ENCODE measurements around the gene TPPP2. TPM values are rescaled to one million over a fixed set of nuclear protein-coding genes. Genes with fewer than 3 reads are reported as not detected.

The TPPP2 gene
- total RNA-seq, 1 experiment from 2014 or later: not detected

DNA sequence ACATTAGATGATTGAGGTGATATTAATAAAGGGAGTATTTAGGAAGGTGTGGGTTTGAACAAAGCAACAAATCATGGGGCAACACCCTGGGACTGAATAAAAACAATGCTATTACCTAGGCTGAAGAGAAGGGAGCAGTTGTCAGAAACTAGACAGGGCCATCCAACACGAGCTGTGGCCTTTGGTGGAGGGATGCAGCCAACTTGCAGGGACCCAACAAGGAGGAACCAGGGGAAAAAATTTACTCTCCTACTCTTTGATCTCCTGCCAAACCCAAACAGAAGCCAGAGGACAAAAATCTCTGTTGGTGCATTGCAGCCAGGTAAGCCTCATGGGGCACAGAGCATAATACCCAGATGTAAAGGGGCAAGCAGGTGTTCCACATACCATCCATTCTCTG lies 18.9 kb upstream of the TPPP2 start:
- in situ Hi-C loops (cut with HindIII; ENCODE audit: low pct_unique_long_range_greater_than_20kb, low sequenced_read_pairs): no loop called here
- no peak for DNase-seq (ENCODE audit: low read depth, low spot score)

DNA sequence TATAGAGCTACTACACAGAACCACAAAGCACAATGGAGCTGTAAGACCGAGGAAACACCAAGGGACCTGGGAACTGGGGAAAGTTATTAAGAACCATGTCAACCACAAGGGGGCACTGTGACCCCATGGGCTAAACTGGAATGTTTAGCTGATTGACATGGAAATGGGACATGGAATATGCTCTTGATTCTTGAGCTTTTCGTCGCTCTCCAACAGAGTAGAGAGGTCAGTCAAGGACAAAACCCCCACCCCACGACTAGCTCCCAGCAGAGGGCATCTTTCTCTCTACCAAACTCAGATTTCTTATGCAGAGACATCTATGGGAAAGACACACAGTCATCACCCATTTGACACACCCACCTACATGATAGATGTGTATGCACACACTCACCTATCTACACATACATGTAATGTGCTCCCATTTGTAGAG lies 15.2 kb upstream of the TPPP2 start:
- in situ Hi-C loops (cut with HindIII; ENCODE audit: low pct_unique_long_range_greater_than_20kb, low sequenced_read_pairs): no loop called here
- DNase-seq (ENCODE audit: low read depth, low spot score): peak; percentile 91

DNA sequence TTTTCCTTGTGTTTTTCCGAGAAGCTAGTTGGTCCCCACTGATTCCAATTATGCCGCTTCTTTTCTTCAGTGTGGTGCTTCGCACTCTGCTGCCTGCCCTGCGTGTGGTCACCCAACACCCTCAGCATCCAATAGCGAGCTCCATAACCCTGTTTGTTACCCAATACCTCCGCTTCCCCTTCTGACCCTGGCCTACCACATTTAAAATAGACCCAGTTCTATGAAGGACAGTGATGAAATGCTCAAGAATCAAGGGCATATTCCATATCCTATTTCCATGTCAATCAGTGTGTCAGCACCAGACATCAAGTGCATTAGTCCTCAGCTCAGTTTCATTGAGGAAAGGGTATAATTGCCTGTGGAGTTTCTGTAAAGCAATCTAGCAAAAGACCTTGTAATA lies 14.7 kb upstream of the TPPP2 start:
- in situ Hi-C loops (cut with HindIII; ENCODE audit: low pct_unique_long_range_greater_than_20kb, low sequenced_read_pairs): no loop called here

DNA sequence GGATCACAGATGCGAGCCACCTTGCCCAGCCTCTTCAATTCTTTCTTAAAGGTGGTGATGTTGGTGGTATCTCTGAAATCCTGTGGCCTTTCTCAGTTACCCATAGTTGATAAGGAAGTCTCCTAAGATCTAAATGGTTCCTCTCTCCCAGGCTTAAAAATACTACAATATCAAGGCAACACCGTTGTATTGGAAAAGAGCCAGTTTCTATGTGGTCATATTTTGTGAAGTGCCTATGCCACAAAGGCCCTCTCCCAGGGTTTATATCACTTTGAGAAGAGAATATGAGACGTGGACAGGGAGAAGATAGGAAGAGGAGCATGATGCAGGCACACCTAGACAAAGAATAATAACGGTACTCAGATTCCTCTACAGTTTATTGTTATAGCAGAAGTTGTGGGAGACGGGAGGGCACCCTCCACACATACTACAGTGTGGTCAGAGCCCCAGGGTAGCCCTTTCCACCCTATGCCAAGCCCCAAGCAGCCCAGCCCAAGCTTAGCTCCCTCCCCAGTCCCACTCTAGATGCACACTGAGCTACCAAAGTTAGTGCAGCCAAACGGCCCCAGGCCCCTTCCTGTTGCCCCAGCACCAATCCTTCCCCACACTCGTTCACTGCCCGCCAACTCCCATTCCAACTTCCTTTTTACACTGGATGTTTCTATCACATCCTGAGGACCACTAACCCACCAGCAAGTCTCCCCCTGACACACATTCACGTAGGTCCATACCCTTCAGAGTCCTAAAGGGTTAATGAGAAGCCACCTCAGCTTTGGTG lies 13.4 kb upstream of the TPPP2 start:
- in situ Hi-C loops (cut with HindIII; ENCODE audit: low pct_unique_long_range_greater_than_20kb, low sequenced_read_pairs): no loop called here
- no peak for DNase-seq (ENCODE audit: low read depth, low spot score)

More for the DNA sequence above, 14.7 kb upstream of the TPPP2 start:
- DNase-seq (ENCODE audit: low read depth, low spot score): no peak

DNA sequence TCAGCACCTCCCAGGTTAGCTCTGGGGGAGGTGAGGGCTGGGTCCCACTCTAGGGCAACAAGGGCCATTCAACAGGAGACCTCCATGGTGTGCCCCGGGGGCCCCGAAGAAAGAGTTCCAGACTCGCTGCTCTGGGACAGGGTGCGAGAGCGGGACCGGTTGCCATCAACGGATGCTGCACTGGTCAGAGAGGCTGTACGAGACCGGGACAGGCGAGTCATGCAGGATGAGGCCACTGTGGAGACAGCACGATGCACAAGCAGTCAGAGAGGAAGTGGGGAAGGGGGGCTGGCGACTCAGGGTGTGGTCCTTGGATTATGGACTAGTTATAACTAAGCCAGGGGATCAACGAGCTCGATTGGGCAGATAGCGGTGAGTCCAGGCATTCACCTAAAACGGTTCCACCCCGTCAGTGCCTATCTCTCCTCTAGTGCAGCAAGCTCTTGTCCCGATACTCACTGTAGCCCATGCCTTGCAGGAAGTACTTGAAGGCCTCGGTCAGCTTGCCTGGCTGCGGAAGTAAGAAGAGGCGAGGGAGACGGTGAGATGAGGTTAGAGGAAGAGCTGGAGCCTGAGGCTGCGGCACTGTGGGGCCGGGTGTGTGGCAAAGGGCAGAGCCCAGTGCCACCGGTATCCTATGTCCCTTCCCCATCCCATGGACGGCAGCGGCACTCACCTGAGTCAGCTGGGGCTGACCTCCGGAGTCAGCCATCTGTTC lies 12.3 kb upstream of the TPPP2 start:
- in situ Hi-C loops (cut with HindIII; ENCODE audit: low pct_unique_long_range_greater_than_20kb, low sequenced_read_pairs): no loop called here
- no peak for DNase-seq (ENCODE audit: low read depth, low spot score)

DNA sequence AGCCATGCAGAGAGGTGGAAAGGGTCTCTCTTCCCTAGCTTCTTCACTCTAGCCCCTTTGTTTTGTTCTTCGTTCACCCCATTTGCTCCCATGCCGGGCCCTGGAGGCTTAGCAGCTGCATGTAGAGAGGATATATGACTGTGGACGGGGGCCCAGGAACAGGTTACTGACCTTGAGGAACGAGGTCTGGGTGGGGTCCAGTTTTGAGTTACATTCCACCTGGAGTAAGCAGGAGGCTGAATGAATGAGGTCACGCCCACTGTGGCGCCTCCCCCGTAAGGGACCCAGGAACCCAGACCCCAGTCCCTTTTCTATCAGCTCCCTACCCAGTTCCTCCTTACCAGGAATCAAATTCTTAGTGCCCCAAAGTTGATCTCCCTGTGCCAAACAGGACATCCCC lies 11.7 kb upstream of the TPPP2 start:
- in situ Hi-C loops (cut with HindIII; ENCODE audit: low pct_unique_long_range_greater_than_20kb, low sequenced_read_pairs): no loop called here
- DNase-seq (ENCODE audit: low read depth, low spot score): no peak

DNA sequence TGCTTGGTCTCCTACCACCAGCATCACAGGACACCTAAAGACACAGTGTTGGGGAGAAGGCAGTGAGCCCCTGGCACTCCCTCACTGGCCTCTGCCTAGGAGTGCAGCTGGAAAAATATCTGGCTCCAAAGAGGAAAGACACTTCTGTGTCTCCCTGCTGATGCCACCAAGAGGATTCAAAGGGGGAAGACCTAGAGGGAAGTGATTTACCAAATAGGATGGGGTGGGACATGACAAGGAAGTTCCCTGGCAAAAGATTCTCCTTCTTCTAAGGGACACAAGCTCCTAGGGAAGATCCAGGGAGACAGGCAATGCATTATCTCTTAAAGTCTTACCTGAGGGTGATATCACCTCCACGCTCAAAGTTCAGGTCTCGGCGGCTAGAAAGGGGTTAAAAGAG lies 11.2 kb upstream of the TPPP2 start:
- in situ Hi-C loops (cut with HindIII; ENCODE audit: low pct_unique_long_range_greater_than_20kb, low sequenced_read_pairs): no loop called here
- no peak for DNase-seq (ENCODE audit: low read depth, low spot score)

DNA sequence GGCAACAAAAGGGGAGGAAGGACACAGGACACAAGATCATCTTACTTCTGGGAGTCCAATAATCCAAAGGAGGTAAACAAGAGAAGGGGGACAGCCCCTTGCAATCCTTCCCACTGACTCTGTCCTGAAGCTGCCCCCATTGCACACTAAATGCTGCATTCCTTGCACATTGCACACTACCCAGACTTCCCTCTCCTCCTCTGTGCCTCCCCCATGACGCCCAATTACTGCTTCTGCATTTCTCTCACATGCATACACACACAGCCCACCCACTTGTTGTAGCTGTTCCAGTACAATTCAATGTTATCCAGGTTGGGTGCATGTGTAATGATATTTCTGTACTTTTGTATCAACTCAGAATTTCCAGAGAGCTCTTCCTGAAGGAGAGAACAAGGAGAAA lies 10.7 kb upstream of the TPPP2 start:
- in situ Hi-C loops (cut with HindIII; ENCODE audit: low pct_unique_long_range_greater_than_20kb, low sequenced_read_pairs): no loop called here

DNA sequence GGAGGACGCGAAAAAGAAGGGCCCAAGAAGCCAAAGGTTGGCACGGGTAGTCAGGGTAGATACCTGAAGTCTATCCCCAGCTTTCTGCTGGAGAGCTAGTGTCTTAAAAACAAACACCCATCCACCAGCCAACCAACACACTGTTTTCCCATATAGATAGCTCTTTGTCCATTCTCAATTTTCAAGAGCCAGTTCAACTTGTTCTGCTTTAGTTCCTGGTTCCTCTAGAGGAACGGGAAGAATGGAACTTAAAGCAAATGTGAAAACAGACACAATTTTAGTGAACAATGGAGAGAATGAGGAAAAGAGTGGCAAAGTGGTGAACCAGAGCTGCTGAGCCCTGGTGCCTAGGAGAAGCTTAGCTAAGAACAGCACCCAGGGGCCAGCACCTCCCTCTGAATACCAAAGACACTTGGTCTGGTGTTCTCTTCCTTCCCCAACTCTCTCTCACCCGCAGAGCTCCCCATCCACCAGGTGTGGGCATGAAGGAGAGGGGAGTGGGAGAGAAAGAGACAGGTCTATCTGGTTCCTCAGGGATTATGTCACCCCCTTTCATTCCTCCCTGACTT lies 9.0 kb upstream of the TPPP2 start:
- DNase-seq (ENCODE audit: low read depth, low spot score): no peak
- in situ Hi-C loops (cut with HindIII; ENCODE audit: low pct_unique_long_range_greater_than_20kb, low sequenced_read_pairs): no loop called here

More for the DNA sequence above, 10.7 kb upstream of the TPPP2 start:
- DNase-seq (ENCODE audit: low read depth, low spot score): no peak

DNA sequence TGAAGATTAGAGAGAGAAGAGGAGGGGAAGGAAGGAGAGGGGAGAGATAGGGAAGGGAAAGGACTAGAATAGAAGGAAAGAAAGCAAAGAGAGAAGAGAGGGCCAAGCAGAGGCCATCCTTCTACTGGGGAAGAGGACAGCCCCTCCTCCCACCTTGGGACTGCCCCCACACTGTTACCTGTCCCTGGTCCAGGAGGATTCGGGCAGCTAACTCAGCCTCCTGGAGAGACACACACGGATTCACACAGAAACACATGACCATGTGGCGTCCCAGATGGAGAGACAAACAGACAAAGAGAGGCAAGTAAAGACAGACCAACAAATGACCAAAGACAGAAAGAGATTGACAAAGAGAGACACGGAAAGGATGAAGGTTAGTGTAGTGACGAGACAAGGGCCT lies 7.3 kb upstream of the TPPP2 start:
- DNase-seq (ENCODE audit: low read depth, low spot score): no peak
- in situ Hi-C loops (cut with HindIII; ENCODE audit: low pct_unique_long_range_greater_than_20kb, low sequenced_read_pairs): no loop called here

DNA sequence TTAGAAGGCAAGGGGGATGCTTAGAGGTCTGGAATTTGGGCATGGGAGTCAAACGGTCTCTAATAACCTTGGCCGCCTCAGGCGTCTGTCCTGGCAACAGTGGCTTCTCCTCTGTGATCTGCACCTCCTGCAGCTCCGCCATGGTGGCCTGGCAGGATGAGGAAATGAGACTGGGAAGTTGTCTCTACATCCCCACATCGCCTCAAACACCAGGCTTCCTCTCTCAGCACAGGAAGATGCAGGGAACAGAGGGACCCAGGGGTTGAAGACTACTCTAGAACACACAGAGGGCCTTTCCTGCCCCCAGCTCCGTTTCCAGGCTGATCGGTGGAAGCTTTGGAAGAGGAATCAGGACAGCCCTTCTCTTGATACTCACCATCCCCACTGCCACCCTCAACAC lies 6.8 kb upstream of the TPPP2 start:
- in situ Hi-C loops (cut with HindIII; ENCODE audit: low pct_unique_long_range_greater_than_20kb, low sequenced_read_pairs): no loop called here
- no peak for DNase-seq (ENCODE audit: low read depth, low spot score)

DNA sequence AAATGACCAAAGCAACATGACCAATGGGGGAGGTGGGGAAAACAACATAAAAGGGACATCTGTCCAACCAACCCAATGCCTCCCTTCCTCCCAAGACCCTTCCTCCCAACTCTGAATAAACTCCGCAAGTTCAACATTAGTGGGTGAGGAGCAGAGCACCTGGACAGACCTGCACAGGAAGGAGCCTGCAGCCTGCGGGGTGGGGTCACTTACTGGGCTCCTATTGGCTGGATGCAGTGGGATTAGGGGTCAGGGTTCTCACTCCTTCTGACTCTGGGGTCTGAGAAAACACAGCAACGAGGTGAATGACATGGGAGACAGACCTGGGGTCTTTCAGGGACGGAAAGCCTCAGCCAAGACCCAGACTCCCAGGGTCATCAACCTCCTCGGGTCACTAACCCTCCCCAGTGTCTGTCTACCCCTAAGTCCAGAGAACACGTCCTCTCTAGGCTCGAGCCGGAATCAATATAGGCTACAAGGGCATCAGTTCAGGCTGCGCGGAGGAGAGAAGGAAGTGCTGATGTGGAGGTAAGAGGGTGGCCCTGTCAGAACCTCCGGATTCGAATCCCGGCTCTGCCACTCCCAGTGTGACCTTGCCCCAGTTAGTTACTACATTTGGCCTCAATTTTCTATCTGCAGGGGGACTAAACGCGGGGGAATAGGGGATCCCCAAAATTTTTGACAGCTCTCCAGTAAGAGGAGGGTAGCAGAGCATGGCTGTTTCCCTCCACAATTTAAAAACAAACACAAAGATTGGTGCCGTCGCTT lies 6.0 kb upstream of the TPPP2 start:
- in situ Hi-C loops (cut with HindIII; ENCODE audit: low pct_unique_long_range_greater_than_20kb, low sequenced_read_pairs): no loop called here
- no peak for DNase-seq (ENCODE audit: low read depth, low spot score)

DNA sequence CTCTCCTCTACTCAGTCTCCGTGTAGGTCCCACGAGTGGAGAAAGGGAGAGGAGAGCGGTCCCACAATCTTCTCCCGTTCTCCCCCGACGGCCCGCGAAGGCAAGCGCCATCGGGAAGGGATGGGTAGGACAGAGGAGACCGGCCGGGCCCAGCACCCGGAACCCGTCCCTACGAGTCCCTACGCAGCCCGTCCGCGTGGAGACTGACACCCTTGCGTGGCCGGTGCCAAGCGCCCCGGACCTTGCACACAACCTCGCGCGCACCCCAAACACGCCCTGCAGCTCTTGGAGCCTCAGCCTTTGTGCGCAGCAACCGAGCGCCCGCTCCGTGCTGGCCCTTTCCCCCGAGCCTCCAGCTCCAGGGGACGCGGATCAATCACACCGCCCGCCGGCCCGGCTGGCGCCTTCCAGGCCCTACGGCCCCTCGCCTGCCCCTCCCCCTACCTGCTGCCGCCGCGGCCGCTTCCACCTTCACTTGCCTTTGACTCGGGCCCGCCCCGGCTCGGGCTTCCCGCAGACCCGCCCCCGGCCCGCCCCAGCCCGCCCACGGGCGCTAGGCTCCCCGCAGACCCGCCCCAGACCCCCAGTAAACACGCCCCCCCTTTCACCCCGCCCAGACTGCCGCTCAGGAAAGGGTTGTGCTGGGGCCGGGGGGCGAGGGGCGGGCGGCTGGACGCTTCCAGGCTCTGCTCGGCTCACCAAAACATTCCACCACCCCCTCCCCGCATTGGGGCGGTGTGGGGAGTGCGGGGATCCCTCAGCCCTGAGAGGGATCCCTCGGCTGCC lies 5.2 kb upstream of the TPPP2 start, which contains the start of gene NDRG2:
Gene NDRG2 (minus strand): TSS at position 477 of the 786 bp plus-strand sequence. CDS start 1,746 bp downstream, outside the sequence.
- in situ Hi-C loops (cut with HindIII; ENCODE audit: low pct_unique_long_range_greater_than_20kb, low sequenced_read_pairs): no loop called here
- peak; percentile 42 for DNase-seq (ENCODE audit: low read depth, low spot score)

DNA sequence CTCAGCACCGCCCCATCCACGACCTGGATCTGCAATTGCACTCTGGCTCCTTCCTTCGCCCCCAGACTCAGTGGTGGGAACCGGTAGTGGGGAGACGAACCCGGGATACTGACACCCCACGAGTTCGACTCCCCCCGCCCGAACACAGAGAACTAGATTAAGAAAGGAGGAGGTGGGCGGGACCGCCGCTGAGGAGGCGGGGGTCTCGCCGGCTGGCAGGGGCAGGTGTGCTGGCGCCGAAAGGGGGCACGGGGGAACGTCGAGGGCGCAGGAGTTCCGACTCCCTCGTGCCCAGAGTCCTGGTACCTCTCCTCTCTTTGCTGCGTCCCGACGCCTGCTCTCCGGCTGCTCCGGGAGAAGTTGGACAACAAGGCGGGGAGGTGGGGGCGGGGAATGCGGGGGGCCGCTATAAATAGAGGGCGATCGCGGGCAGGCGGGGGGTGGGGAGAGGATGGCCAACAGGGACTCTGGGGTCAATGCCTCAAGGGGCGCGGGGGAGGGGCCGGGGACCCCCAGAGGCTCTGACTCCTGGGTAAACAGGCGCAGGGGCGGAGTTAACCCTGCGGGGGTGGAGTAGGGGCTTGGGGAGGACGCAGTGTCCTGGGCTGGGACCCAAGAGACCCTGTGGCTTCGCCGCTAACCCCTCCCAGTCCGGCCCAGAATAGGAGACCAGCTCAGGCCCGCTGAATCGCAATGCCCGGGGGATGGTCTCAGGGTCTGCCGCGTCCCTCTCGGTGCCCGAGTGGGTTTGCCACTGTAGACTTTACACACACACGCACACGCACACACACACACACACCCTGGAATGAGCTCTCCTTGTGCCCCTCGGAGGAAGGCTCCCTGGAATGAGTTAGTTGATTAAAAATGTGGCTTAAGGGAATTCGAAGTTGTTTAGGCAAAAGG lies 4.4 kb upstream of the TPPP2 start:
- in situ Hi-C loops (cut with HindIII; ENCODE audit: low pct_unique_long_range_greater_than_20kb, low sequenced_read_pairs): no loop called here
- no peak for DNase-seq (ENCODE audit: low read depth, low spot score)

DNA sequence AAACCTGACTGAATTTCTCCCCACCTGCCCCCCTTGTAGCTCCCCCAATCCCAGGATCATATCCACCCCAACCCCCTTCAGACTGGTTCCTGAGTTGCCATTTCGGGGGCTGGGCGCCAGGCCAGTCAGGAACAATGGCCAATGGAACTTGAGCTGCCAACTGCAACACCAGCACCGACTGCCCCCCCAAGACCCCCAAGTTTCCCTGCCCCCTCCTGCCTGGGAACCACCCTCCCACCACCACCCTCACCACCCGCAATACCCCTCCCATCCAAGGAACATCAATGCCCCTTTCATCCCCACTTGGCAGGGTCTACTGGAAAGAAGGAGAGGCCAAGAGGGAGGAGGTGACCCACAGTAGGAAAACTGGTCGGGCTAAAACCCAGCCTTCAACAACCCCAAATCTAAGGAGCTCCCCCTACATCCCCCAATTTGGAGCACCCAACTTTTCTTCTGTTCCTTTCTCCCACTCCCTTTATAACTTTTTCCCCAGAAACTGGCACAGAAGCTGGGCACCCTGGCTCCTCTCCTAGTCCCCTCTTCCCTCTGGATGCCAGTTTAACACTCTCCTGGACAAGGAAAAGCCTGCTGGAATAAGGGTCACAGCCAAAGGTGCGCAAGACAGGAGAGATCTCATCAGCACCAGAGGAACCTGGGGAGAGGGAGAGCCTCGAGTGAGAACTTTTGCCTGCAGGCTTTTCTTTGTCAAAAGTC lies 3.6 kb upstream of the TPPP2 start:
- in situ Hi-C loops (cut with HindIII; ENCODE audit: low pct_unique_long_range_greater_than_20kb, low sequenced_read_pairs): no loop called here
- no peak for DNase-seq (ENCODE audit: low read depth, low spot score)

DNA sequence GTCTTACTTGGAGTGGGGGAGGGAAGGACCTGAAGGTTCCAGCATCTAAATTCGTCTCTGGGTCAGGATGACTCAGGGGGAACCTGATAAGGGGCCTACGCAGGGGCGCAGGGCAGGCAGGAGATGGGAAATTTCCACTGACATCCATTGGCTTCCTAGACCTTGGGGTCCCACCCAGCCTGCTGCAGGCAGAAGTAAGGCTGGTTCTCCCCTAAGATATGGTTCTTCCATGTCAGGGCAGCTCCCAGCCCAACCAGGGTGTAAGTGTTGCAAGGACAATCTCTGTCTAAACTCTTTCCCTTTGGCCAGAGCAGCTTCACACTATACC lies 3.1 kb upstream of the TPPP2 start:
- in situ Hi-C loops (cut with HindIII; ENCODE audit: low pct_unique_long_range_greater_than_20kb, low sequenced_read_pairs): no loop called here
- DNase-seq (ENCODE audit: low read depth, low spot score): no peak

Measured in SK-MEL-5 (cell line).